ENCODE data around the gene SLC39A6. TPM values are rescaled to one million over a fixed set of nuclear protein-coding genes. Genes with fewer than 3 reads are reported as not detected.

Gene SLC39A6
- total and polyA plus RNA-seq, 2 experiments from 2014 or later, result 20.8 to 47.3 TPM

DNA sequence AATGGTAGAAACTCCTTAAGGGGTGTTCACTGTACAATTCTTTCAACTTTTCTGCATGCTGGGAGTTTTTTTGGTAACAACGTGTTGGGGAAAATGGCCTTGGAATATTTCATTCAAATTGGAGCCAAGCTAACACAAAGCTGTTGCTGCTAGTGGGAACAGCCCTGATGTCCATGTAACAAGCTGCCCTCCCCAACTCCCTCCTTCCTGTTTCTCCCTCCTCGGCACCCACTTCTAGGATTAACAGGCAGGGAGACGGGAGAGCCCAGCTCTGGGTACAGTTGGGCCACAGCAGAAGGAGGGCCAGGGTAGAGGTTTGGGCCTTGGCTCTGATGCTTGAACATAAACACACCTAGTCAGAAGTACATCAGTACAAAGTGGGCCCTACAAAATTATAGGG, 48.8 kb upstream of the SLC39A6 start (continued):
- no peak for TF ChIP-seq ZNF462 (CRISPR knock-in tag; IDR thresholded peaks at IDR 0.05)
- TF ChIP-seq CTCF (conservative IDR thresholded peaks at IDR 0.05; ENCODE audit: low read depth in 2 of 2), result no peak
- no peak for TF ChIP-seq POLR2AphosphoS5 (IDR thresholded peaks at IDR 0.05; ENCODE audit: low read depth)

- H3K36me3 Mint-ChIP-seq (ENCODE audit: low read depth), result peaks cover 26% of the 10 kb centered on the region
- Histone ChIP-seq H2AFZ (no peak overlapping the region), H3K4me2 (no peak overlapping the region), H3K27ac (ENCODE audit: low read depth) (no peak overlapping the region), H3K4me3 (no peak overlapping the region), H3F3A (replicated peaks; ENCODE audit: low read depth) (no peaks in the 10 kb centered on the region; the same call in 1 of the 2 replicates), H3K36me3 (ENCODE audit: insufficient read depth) (peaks cover 18% of the 10 kb centered on the region), H4K20me1 (replicated peaks; ENCODE audit: insufficient read depth) (no peaks in the 10 kb centered on the region), H3K9me2 (ENCODE audit: insufficient read depth) (no peaks in the 10 kb centered on the region), H3K79me2 (replicated peaks; ENCODE audit: insufficient read depth) (no peaks in the 10 kb centered on the region), H3K4me1 (ENCODE audit: insufficient read depth) (no peaks in the 10 kb centered on the region), H3K27me3 (ENCODE audit: insufficient read depth) (no peaks in the 10 kb centered on the region)
- peaks cover 5% of the 10 kb centered on the region for H3K4me1 Mint-ChIP-seq
- no peaks in the 10 kb centered on the region for H3K9me3 Mint-ChIP-seq
- H3K27ac Mint-ChIP-seq, result no peak overlapping the region
- DNase-seq (ENCODE audit: low spot score), result no peak
- no peak overlapping the region for H3K4me3 Mint-ChIP-seq
- no peak for ATAC-seq
- peaks cover 4% of the 10 kb centered on the region for H3K27me3 Mint-ChIP-seq (ENCODE audit: insufficient read depth, low read depth, poor library complexity)
- TF ChIP-seq EZH2 (IDR thresholded peaks at IDR 0.05; ENCODE audit: low read depth, unreplicated experiment), result no peak
- TF ChIP-seq ZNF331 (CRISPR knock-in tag; IDR thresholded peaks at IDR 0.05; ENCODE audit: low read depth), result no peak
- no peak for TF ChIP-seq CTCF (conservative IDR thresholded peaks at IDR 0.05; ENCODE audit: low read depth in 2 of 2)
- no peak for TF ChIP-seq EZH2phosphoT487 (IDR thresholded peaks at IDR 0.05; ENCODE audit: unreplicated experiment)
- TF ChIP-seq, protein P1, sequence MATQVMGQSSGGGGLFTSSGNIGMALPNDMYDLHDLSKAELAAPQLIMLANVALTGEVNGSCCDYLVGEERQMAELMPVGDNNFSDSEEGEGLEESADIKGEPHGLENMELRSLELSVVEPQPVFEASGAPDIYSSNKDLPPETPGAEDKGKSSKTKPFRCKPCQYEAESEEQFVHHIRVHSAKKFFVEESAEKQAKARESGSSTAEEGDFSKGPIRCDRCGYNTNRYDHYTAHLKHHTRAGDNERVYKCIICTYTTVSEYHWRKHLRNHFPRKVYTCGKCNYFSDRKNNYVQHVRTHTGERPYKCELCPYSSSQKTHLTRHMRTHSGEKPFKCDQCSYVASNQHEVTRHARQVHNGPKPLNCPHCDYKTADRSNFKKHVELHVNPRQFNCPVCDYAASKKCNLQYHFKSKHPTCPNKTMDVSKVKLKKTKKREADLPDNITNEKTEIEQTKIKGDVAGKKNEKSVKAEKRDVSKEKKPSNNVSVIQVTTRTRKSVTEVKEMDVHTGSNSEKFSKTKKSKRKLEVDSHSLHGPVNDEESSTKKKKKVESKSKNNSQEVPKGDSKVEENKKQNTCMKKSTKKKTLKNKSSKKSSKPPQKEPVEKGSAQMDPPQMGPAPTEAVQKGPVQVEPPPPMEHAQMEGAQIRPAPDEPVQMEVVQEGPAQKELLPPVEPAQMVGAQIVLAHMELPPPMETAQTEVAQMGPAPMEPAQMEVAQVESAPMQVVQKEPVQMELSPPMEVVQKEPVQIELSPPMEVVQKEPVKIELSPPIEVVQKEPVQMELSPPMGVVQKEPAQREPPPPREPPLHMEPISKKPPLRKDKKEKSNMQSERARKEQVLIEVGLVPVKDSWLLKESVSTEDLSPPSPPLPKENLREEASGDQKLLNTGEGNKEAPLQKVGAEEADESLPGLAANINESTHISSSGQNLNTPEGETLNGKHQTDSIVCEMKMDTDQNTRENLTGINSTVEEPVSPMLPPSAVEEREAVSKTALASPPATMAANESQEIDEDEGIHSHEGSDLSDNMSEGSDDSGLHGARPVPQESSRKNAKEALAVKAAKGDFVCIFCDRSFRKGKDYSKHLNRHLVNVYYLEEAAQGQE (IDR thresholded peaks at IDR 0.05; ENCODE audit: unreplicated experiment), result no peak
- TF ChIP-seq JUNB (IDR thresholded peaks at IDR 0.05; ENCODE audit: unreplicated experiment), result no peak
- no peak for TF ChIP-seq ZNF114 (CRISPR knock-in tag; IDR thresholded peaks at IDR 0.05)
- no peak for TF ChIP-seq POLR2AphosphoS5 (IDR thresholded peaks at IDR 0.05; ENCODE audit: low read depth)
- TF ChIP-seq CREB1 (CRISPR knock-in tag; IDR thresholded peaks at IDR 0.05; ENCODE audit: low read depth), result no peak
- TF ChIP-seq NANOG (IDR thresholded peaks at IDR 0.05; ENCODE audit: borderline replicate concordance), result no peak
Observed at GRCh38 chr18:36176711-36177110, 47.6 kb upstream of the SLC39A6 start.

Measured in GM23338 (cell line).